NCI-H2081 (cell line): Measurements from ENCODE around the gene LGSN.
"Not testable (repeated sequence)": the region's sequence is repeated elsewhere in the genome, so short reads cannot be mapped to it uniquely, and the experiment has no call there.

Experiments
- DNase-seq, 2 experiments: peaks; one replicate each; lab custom pipeline; 2025; lab: John Stamatoyannopoulos, UW

The LGSN gene

DNA sequence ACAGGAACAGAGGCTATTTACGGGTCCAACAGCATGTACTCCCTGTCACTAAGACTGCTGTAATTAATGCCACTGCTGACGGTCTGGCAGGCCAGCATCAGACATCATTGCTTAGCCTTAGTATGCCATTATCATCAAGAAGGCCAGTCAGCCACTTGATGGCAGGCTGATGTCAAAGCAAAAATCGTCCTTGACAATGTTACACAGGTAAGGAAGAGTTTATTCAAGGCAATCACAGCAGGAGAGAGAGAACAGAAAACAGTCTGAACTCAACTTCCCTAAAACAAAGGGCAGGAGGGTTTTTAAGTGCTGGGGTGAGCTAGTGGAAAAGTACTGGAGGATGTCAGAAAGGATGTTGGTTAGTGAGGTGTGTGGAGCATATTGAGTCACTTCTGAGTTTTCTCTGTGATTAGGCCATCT, 83.4 kb downstream of the LGSN start:
- DNase-seq = no peak

DNA sequence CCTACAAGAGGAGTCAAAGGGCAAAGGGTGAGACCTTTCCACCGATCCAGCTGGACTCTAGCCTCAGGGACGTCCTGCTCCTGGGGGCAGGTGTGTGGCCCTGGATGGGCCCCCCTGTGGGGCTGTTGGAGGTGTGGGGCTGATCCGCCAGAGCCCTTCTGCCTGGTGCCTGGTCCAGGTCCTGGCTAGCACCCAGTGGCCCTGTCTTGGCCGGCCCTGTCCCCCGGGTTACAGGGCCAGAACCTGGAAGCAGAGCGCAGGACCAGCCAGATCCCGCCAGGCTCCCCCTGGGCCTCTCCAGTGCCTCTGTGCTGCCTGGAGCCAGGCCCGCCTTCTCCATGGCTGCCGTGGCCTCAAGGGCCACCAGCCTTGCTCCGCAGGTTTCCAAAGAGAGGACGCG, 89.3 kb downstream of the LGSN start:
- DNase-seq = not testable (repeated sequence)

DNA sequence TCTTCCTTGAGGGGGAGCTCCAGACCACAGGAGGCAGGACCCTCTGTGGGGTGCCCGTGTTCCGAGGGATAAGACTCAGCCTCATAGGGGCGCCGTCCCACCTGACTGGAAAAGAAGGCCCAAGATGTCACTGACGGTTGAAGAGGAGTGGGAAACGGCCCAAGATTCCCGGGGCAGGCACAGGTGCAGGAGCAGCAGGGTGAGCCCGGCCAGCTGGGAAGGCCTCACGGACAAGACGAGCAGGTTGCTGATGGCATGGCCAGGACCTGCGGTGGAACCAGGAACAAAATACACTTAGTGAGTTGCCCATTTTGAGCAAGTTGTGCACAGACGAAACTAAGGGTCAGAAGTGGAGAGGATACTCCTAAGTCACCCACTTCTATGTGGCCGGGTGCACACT, 89.8 kb downstream of the LGSN start:
- DNase-seq = not testable (repeated sequence)

- not testable (repeated sequence) for DNase-seq
These were observed 91.6 kb downstream of the LGSN start for GRCh38 chr6:63227928-63228894.

- DNase-seq = not testable (repeated sequence)
These were observed 93.8 kb downstream of the LGSN start for GRCh38 chr6:63225987-63226386.
